Spinal cord (tissue), 10 donors: ENCODE results near the gene KCTD15. TPM values are rescaled to one million over a fixed set of nuclear protein-coding genes. Genes with fewer than 3 reads are reported as not detected.
A peak's percentile ranks its signal among the peaks of the same experiment; 100 is the strongest.

Experiments
- DNase-seq, 6 donors: peaks; one replicate each; pipeline versions ENCODE4 v3.0.0 to v3.0.0-alpha.2; 2013 to 2015; ENCODE audit warnings: low spot score in 6 of 6, low read depth in 4 of 6
- H3K27ac ChIP-seq: one replicate; pipeline ENCODE4 v1.5.1; 2013; ENCODE audit warnings: low read depth, low read length, control low read depth
- H3K27me3 ChIP-seq: one replicate; pipeline ENCODE4 v1.6.1; 2013; ENCODE audit warnings: low read length; ENCODE audit not compliant: control insufficient read depth, insufficient read depth
- H3K36me3 ChIP-seq: one replicate; pipeline ENCODE4 v1.6.1; 2013; ENCODE audit warnings: low read length; ENCODE audit not compliant: control insufficient read depth, insufficient read depth
- H3K4me1 ChIP-seq: one replicate; pipeline ENCODE4 v1.6.1; 2013; ENCODE audit warnings: low read length; ENCODE audit not compliant: control insufficient read depth, insufficient read depth
- H3K4me3 ChIP-seq: one replicate; pipeline ENCODE4 v1.5.1; 2013; ENCODE audit warnings: low read depth, low read length, control low read depth
- H3K9me3 ChIP-seq: one replicate; pipeline ENCODE4 v1.6.1; 2013; ENCODE audit warnings: low read length; ENCODE audit not compliant: control insufficient read depth, insufficient read depth
- WGBS: methylation state at CpG from one replicate; pipeline ENCODE4 v1.1.5; 2013; ENCODE audit warnings: missing lambda C conversion rate; ENCODE audit not compliant: insufficient coverage; 5-methylcytosine and 5-hydroxymethylcytosine counted together
- polyA plus RNA-seq, 2 donors: library from polyadenylated mRNA; unstranded; fragments of 120-200 nt; gene quantifications; one replicate each; pipeline ENCODE4 v1.2.1, GENCODE V29; 2013; ENCODE audit not compliant: insufficient read length in 2 of 2
- total RNA-seq, 2 donors: library from RNA; depleted of rRNA in 1 of 2; stranded (reverse); fragments of 120-200 nt in 1 of 2; fragments of >200 nt in 1 of 2; gene quantifications; one replicate each; pipeline versions ENCODE4 v1.2.3 to v1.2.4, GENCODE V29; 2013 to 2014
- donor health status: healthy.

KCTD15 gene
- total and polyA plus RNA-seq, 4 donors = 45.9 to 95.1 (median 61.7) TPM

DNA sequence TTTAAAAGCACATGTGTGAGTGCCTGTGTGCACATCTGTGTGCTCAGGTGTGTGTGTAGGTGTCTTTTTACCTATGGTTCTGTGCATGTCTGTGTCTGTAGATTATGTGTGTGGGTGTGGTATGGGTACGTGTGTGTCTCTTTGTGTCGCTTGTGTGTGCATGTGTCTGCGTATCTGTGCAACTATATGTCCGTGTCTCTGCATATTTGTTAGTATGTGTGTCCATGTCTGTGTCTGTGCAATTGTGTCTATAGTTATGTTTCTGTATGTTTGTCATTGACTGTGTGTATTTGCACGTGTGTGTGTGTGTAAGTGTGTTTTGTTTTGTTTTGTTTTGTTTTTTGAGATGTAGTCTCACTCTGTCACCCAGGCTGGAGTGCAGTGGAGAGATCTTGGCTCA lies 7.3 kb upstream of the KCTD15 start:
- Histone ChIP-seq H3K27ac (no peak overlapping the region), H3K9me3 (no peaks in the 10 kb centered on the region), H3K4me1 (peaks cover 2% of the 10 kb centered on the region), H3K4me3 (no peak overlapping the region), H3K36me3 (no peaks in the 10 kb centered on the region), H3K27me3 (no peaks in the 10 kb centered on the region)
- no peak for DNase-seq
- 90% methylated on average over 5 of the region's 5 CpGs for WGBS

DNA sequence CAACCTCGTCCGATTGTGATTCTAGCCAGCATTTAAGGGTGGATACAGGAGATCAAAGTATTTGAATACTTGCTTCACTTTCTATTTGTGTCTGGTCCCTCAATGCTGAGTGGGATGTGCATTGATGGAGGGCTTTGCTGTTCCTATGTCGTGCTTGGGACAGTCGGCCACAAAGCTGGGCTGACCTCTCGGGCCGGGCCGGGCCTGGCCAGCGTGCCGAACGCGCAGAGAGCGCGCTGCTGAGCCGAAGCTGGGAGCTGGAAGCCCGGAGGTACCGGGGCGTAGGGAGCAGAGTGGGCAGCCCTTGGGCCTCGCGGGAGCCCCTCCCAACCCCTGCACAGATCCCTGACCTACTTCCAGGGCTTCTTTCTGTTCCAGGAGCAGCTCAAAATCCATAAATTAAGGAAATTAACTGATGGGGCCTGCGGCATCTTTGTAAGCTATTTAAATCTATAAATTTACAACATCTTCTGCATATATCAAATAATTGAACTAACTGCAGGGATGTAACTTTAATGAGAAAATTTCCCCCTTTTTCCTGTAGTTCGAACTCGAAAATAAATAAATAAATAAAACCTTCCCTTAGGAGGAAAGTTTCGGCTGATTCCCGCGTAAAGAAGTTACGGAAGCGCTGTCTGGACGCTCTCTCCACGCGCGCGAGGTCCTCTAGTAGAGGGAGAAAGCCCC lies 1.8 kb upstream of the KCTD15 start:
- Histone ChIP-seq H3K27ac (peak overlapping the region; percentile 90), H3K36me3 (peaks cover 6% of the 10 kb centered on the region), H3K4me1 (peaks cover 22% of the 10 kb centered on the region), H3K9me3 (no peaks in the 10 kb centered on the region), H3K4me3 (peak overlapping the region; percentile 21), H3K27me3 (no peaks in the 10 kb centered on the region)
- no peak for DNase-seq
- WGBS = 17% methylated on average over 18 of the region's 32 CpGs

DNA sequence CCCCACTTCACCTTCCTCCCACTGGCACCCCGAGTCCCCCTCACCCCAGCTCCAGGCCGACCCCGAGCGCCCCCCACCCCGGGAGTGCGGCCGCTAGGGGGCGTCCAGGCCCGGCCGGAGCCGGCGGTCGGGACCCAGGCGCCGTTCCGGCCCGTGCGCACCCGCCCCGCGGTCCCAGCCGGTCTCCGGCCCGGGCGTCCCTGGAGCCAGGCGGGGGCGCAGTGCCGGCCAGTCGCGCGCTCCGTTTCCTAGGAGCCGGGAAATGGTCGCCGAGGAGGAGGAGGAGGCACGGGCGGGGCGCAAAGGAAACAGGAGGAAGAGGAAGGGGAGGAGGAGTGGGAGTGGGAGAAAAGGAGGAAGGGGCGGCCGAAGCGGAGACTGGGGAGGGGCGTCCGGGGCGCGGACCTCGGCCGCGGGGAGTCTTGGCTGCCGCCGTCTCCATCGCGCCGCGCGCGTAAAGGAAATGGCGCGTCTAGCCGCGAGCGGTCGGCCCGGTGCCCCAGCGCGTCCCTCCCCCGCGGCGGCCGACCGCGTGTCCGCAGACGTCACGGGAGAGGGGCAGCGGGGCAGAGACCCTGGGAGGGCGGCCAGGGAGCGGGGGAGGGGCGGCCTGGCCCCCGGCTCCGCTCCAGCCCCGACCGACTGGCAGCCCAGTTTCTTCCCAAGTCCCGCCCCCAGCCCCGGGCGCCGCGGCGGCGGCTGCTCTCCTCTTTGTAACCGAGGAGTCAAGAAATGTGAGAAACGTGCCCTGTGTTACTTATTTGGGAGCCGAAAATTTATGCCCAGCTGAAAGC lies 1.1 kb upstream of the KCTD15 start:
- H3K9me3 ChIP-seq = no peaks in the 10 kb centered on the region
- no peaks in the 10 kb centered on the region for H3K27me3 ChIP-seq
- H3K4me3 ChIP-seq = peak overlapping the region; percentile 49
- H3K4me1 ChIP-seq = peaks cover 23% of the 10 kb centered on the region
- peaks cover 12% of the 10 kb centered on the region for H3K36me3 ChIP-seq
- peak in 4 of 6 donors; percentile 73 to 94 (median 87) for DNase-seq
- H3K27ac ChIP-seq = peak overlapping the region; percentile 90
- under 1% methylated on average over 92 of the region's 92 CpGs for WGBS

DNA sequence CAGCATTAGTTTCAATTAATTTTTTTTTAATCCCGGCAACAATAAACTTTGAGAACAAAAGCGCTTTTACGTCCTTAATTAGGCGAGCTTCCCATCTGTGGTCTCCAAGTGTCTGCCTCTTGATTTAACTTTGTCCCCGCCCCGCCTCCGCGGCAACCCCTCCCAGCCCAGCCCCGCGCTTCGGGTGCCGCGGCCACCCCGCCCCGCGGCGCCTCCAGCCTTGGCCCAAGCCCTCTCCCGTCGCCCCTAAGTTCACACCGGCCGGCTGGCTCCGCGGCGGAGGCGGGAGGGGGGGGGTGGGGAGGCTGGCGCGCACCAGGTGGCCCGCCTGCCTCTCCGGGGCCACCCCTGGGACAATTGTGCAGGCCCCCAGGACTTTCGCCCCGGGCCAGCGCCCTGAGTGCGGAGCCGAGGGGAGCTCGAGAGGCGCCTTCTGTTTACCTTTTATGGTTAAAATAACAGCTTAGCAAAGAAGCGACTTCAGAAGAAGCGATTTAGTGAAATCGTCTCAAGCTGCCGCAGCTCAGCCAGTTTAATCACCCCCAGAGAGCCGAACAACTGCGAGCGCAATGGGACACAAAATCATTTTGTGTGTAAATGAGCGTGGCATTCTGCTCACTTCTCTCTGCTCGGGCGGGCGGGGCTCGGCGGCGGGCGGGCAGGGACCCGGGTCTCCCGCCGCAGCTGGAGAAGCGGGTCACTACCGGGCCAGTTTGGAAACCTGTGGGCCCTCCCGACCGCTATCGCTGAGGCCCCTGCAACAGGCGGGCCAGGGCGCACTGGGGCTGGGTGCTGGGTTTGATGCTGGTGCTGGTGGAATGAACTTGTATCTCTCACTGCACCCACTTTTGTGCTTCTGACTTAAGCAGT lies 1.4 kb downstream of the KCTD15 start:
- H3K4me3 ChIP-seq = peak overlapping the region; percentile 75
- peak in 2 of 6 donors; percentile 79 to 90 for DNase-seq
- peaks cover 34% of the 10 kb centered on the region for H3K36me3 ChIP-seq
- peaks cover 30% of the 10 kb centered on the region for H3K4me1 ChIP-seq
- H3K27me3 ChIP-seq = no peaks in the 10 kb centered on the region
- H3K9me3 ChIP-seq = no peaks in the 10 kb centered on the region
- WGBS = 2% methylated on average over 43 of the region's 61 CpGs
- H3K27ac ChIP-seq = peak overlapping the region; percentile 78

DNA sequence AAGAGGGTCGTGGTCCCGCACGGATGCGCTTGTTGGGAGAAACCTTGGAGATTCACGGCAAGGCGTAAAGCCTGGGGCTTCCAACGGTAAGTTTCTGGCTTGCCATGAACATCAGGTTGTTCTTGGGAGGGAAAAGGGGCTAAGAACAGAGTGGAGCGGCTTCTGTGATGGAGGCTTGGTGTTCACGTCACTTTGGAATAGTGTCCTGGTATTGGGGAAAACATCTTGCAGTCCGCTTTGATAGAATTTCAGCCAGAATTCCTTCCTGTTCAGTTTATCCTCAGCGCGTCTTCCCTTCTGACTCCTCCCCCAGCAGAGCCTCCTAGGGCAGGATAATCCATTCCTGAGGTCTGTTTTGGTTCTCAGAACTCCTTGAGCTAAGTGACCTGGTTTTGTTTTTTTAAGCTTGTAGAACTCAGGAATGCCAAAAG lies 2.0 kb downstream of the KCTD15 start:
- peak overlapping the region; percentile 29 for H3K27ac ChIP-seq
- H3K4me3 ChIP-seq = peak overlapping the region; percentile 36
- 18% methylated on average over 11 of the region's 12 CpGs for WGBS
- peaks cover 41% of the 10 kb centered on the region for H3K36me3 ChIP-seq
- H3K27me3 ChIP-seq = no peaks in the 10 kb centered on the region
- peaks cover 30% of the 10 kb centered on the region for H3K4me1 ChIP-seq
- no peaks in the 10 kb centered on the region for H3K9me3 ChIP-seq
- peak in 1 of 6 donors; percentile 56 for DNase-seq

DNA sequence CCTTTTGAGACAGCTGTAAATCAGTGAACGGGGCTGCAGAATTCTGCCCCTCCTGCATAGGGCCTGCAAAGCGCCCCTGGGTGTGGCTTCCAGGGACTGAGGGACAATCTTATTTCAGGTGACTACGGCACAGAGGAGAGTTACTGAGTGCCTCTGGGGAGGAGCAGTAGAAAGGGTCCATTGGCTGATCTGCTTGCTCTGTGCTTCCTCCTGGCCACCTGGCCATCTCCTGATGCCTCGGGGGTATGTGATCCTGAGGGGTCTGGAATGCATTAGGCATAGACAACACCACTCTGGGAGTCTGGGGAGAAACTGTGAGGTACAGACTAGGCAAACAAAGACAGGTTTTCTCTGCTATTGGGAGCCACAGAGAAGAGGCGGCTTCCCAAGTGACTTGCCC lies 2.8 kb downstream of the KCTD15 start:
- peaks cover 30% of the 10 kb centered on the region for H3K4me1 ChIP-seq
- no peaks in the 10 kb centered on the region for H3K9me3 ChIP-seq
- no peaks in the 10 kb centered on the region for H3K27me3 ChIP-seq
- no peak overlapping the region for H3K4me3 ChIP-seq
- H3K27ac ChIP-seq = no peak overlapping the region
- no peak for DNase-seq
- WGBS = 84% methylated on average over 4 of the region's 5 CpGs
- H3K36me3 ChIP-seq = peaks cover 49% of the 10 kb centered on the region

DNA sequence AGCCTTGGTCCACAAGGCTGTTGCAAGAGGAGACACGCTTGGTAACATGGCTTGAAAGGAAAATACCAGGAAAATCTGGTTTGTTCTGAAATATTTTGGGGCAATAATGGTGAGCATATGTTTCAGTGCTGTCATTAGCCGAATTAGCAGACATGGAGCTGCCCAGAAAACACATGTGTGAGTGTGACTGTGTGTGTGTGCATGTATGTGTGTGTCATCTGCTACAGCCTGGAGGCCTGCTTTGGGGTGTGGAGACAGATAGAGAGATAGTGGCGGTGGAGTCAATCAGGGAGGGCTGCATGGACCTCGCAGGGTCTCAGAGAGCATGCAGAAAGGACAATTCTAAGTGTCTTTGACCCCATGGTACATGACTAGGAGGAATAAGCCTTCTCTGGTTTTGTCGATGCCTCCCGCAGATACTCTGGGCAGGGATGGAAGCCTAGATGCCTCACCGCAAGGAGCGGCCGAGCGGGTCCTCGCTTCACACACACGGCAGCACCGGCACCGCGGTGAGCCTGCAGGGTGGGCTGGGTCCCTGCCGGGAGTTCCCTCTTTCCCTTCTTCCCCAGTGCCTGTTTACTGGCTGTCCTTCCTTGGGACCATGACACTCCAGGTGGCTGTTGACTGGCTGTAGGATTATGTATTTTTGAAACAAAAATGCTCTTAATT lies 3.5 kb downstream of the KCTD15 start:
- no peak overlapping the region for H3K4me3 ChIP-seq
- H3K4me1 ChIP-seq = peaks cover 28% of the 10 kb centered on the region
- H3K36me3 ChIP-seq = peaks cover 55% of the 10 kb centered on the region
- no peaks in the 10 kb centered on the region for H3K9me3 ChIP-seq
- H3K27ac ChIP-seq = no peak overlapping the region
- 90% methylated on average over 6 of the region's 16 CpGs for WGBS
- DNase-seq = no peak
- no peaks in the 10 kb centered on the region for H3K27me3 ChIP-seq

DNA sequence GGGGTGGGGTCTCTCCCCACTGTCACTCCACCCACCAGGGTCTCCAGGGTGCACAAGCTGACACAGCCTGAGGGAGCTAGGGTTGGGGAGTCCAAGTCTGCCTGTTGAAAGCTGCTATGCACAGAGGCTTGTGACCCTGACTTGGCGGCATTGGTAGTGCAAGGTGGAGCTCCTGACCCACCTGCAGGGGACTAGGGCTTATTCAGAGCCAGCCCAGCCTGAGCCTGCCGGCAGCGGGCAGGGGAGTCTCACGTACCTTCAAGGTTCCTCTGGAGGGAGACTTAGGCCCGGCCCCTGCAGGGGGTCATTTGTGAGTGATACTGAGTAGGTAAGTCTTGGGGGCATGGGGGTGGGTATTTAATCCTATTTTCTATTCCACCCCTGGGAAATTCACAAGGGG lies 4.7 kb downstream of the KCTD15 start:
- no peaks in the 10 kb centered on the region for H3K27me3 ChIP-seq
- peaks cover 28% of the 10 kb centered on the region for H3K4me1 ChIP-seq
- no peak overlapping the region for H3K4me3 ChIP-seq
- H3K27ac ChIP-seq = no peak overlapping the region
- 97% methylated on average over 3 of the region's 5 CpGs for WGBS
- peaks cover 68% of the 10 kb centered on the region for H3K36me3 ChIP-seq
- no peaks in the 10 kb centered on the region for H3K9me3 ChIP-seq
- no peak for DNase-seq

DNA sequence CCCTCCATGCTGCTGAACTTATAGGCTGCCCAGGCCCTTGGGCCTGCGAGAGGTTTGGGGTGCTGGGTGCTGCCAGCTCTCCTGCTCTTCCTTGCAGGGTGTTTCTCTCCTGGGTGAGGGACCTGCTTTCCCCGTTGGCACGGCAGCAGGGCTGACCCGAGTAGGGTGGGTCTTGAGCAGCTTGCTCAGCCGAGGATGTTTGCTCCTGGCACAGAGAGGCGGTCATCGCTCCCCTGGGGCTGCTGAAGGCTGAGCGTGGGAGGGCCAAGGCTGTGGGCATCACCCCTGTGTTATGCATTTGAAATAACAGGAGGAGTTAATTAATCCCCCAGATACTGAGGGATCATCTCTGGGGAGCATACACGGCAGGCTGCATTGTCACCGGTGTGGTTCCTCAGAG lies 5.3 kb downstream of the KCTD15 start:
- H3K9me3 ChIP-seq = no peaks in the 10 kb centered on the region
- WGBS = 86% methylated on average over 8 of the region's 10 CpGs
- H3K36me3 ChIP-seq = peaks cover 74% of the 10 kb centered on the region
- H3K27ac ChIP-seq = no peak overlapping the region
- no peak for DNase-seq
- H3K4me3 ChIP-seq = no peak overlapping the region
- peaks cover 28% of the 10 kb centered on the region for H3K4me1 ChIP-seq
- H3K27me3 ChIP-seq = no peaks in the 10 kb centered on the region
